ENCODE results near the gene PDK2. TPM values are rescaled to one million over a fixed set of nuclear protein-coding genes. Genes with fewer than 3 reads are reported as not detected.
A peak's percentile ranks its signal among the peaks of the same experiment; 100 is the strongest.

PDK2 gene
- total RNA-seq, 1 donor from 2014 or later, result 12.6 TPM

GRCh38 chr17:50051606-50052005 is 43.5 kb upstream of the PDK2 start:
- DNase-seq (ENCODE audit: low spot score), result no peak
- H3K4me3 Mint-ChIP-seq, result no peak overlapping the region
- no peaks in the 10 kb centered on the region for H3K36me3 Mint-ChIP-seq
- Histone ChIP-seq H3K4me1 (peaks cover 9% of the 10 kb centered on the region), H2AFZ (replicated peaks) (no peak overlapping the region), H3K79me2 (ENCODE audit: low read depth) (no peaks in the 10 kb centered on the region), H3K27ac (no peak overlapping the region), H3K36me3 (no peaks in the 10 kb centered on the region), H3K9ac (no peak overlapping the region), H4K20me1 (ENCODE audit: low read depth) (peaks cover 2% of the 10 kb centered on the region), H3K9me3 (ENCODE audit: low read depth) (no peaks in the 10 kb centered on the region), H3K4me3 (no peak overlapping the region), H3K4me2 (no peak overlapping the region), H3K27me3 (peaks cover 25% of the 10 kb centered on the region), H3F3A (ENCODE audit: low read depth) (peaks cover 22% of the 10 kb centered on the region)
- TF ChIP-seq, protein P1, sequence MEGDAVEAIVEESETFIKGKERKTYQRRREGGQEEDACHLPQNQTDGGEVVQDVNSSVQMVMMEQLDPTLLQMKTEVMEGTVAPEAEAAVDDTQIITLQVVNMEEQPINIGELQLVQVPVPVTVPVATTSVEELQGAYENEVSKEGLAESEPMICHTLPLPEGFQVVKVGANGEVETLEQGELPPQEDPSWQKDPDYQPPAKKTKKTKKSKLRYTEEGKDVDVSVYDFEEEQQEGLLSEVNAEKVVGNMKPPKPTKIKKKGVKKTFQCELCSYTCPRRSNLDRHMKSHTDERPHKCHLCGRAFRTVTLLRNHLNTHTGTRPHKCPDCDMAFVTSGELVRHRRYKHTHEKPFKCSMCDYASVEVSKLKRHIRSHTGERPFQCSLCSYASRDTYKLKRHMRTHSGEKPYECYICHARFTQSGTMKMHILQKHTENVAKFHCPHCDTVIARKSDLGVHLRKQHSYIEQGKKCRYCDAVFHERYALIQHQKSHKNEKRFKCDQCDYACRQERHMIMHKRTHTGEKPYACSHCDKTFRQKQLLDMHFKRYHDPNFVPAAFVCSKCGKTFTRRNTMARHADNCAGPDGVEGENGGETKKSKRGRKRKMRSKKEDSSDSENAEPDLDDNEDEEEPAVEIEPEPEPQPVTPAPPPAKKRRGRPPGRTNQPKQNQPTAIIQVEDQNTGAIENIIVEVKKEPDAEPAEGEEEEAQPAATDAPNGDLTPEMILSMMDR (IDR thresholded peaks at IDR 0.05), result no peak
- TF ChIP-seq EZH2phosphoT487 (IDR thresholded peaks at IDR 0.05), result no peak
- TF ChIP-seq EZH2 (IDR thresholded peaks at IDR 0.05), result no peak
- no peaks in the 10 kb centered on the region for H3K9me3 Mint-ChIP-seq
- H3K27ac Mint-ChIP-seq, result no peak overlapping the region
- H3K4me1 Mint-ChIP-seq, result peaks cover 51% of the 10 kb centered on the region
- H3K27me3 Mint-ChIP-seq (ENCODE audit: insufficient read depth, low read depth), result peaks cover 24% of the 10 kb centered on the region

GRCh38 chr17:50052241-50052796 is 42.8 kb upstream of the PDK2 start:
- H3F3A ChIP-seq (ENCODE audit: low read depth), result peaks cover 29% of the 10 kb centered on the region
- H3K4me1 ChIP-seq, result peaks cover 13% of the 10 kb centered on the region
- H3K27me3 Mint-ChIP-seq (ENCODE audit: insufficient read depth, low read depth), result peaks cover 27% of the 10 kb centered on the region
- no peak overlapping the region for H3K4me2 ChIP-seq
- H3K4me1 Mint-ChIP-seq, result peaks cover 47% of the 10 kb centered on the region
- H4K20me1 ChIP-seq (ENCODE audit: low read depth), result peaks cover 4% of the 10 kb centered on the region
- no peak overlapping the region for H3K9ac ChIP-seq
- no peaks in the 10 kb centered on the region for H3K36me3 Mint-ChIP-seq
- TF ChIP-seq EZH2 (IDR thresholded peaks at IDR 0.05) (no peak), EZH2phosphoT487 (IDR thresholded peaks at IDR 0.05) (no peak)
- TF ChIP-seq, protein P1 (IDR thresholded peaks at IDR 0.05), result no peak
- H3K36me3 ChIP-seq, result no peaks in the 10 kb centered on the region
- H3K27ac Mint-ChIP-seq, result no peak overlapping the region
- H3K27me3 ChIP-seq, result peaks cover 32% of the 10 kb centered on the region
- no peak for DNase-seq (ENCODE audit: low spot score)
- no peak overlapping the region for H2AFZ ChIP-seq (replicated peaks)
- H3K9me3 Mint-ChIP-seq, result no peaks in the 10 kb centered on the region
- no peaks in the 10 kb centered on the region for H3K79me2 ChIP-seq (ENCODE audit: low read depth)
- no peaks in the 10 kb centered on the region for H3K9me3 ChIP-seq (ENCODE audit: low read depth)
- no peak overlapping the region for H3K4me3 Mint-ChIP-seq
- H3K4me3 ChIP-seq, result no peak overlapping the region
- no peak overlapping the region for H3K27ac ChIP-seq

DNA sequence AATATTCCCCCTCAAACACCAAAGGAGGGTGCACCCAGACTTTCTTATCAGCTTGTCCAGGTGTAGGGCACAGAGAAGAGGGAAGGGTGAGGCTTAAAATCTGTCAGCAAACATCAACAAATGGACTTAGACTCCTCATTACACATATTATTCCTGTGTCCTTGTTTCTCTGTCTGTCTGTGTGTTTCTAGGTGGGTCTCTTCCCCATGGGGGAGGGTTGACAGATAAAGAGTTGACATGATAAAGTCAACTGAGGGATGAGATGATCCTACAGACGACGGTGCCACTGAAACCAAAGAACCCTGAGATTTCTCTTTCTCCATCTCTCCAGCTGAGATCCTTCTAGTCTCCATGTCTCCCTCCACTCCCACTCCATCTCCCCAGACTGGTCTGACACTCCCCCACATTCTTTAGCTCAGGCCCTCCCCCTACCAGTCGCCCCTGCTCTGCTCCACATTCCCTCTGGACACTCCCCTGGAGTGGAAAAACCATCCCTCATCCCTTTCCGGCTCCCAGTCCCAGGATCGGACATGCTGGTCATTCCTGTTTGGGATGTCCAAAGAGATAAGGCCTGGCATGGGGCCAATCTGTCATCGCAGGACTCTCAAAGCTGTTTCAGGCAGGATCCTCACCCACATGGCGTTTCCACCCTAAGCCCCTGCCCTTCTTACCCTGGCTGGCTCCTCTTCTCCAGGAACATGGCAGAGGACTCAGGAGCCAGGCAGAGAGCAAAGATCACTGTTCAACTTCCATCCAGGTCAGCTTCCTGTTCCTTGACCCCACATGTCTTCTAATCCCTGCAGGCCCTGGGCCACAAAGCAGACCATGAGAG is 42.1 kb upstream of the PDK2 start:
- Histone ChIP-seq H3K27me3 (peaks cover 40% of the 10 kb centered on the region), H3K9ac (no peak overlapping the region), H4K20me1 (ENCODE audit: low read depth) (peaks cover 4% of the 10 kb centered on the region), H3K27ac (no peak overlapping the region), H3F3A (ENCODE audit: low read depth) (peaks cover 30% of the 10 kb centered on the region), H3K36me3 (no peaks in the 10 kb centered on the region), H3K9me3 (ENCODE audit: low read depth) (no peaks in the 10 kb centered on the region), H3K4me3 (no peak overlapping the region), H3K4me2 (no peak overlapping the region), H3K79me2 (ENCODE audit: low read depth) (no peaks in the 10 kb centered on the region), H2AFZ (replicated peaks) (no peak overlapping the region), H3K4me1 (peaks cover 9% of the 10 kb centered on the region)
- Mint-ChIP-seq H3K27me3 (ENCODE audit: insufficient read depth, low read depth) (peaks cover 33% of the 10 kb centered on the region), H3K4me1 (peaks cover 44% of the 10 kb centered on the region), H3K9me3 (no peaks in the 10 kb centered on the region), H3K4me3 (peak overlapping the region; percentile 28), H3K36me3 (no peaks in the 10 kb centered on the region), H3K27ac (peak overlapping the region; percentile 78)
- TF ChIP-seq, protein P1 (IDR thresholded peaks at IDR 0.05), result no peak
- TF ChIP-seq EZH2phosphoT487 (IDR thresholded peaks at IDR 0.05), result no peak
- TF ChIP-seq EZH2 (IDR thresholded peaks at IDR 0.05), result no peak
- DNase-seq (ENCODE audit: low spot score), result no peak

Data from neural progenitor cell (in vitro differentiated cells).